AG09309 (cell line): ENCODE data around the gene MCRIP2.

Source experiments
- DNase-seq: peaks from one replicate; pipeline ENCODE4 v3.0.0-alpha.2; 2010; ENCODE audit warnings: low read depth
- H3K4me3 ChIP-seq: 2 replicates; pipeline ENCODE4 v1.5.1; 2011; ENCODE audit warnings: mild to moderate bottlenecking, low read depth, low read length, moderate library complexity; ENCODE audit not compliant: control insufficient read depth
- CTCF ChIP-seq: IDR thresholded peaks from 2 replicates; pipeline ENCODE4 v1.5.1; 2011; ENCODE audit warnings: mild to moderate bottlenecking, low read depth, low read length, inconsistent platforms; ENCODE audit not compliant: insufficient read depth, control insufficient read depth; ENCODE audit errors: missing control alignments

Gene MCRIP2

GRCh38 chr16:632486-633335 lies 8.9 kb upstream of the MCRIP2 start:
- no peak for DNase-seq
- H3K4me3 ChIP-seq = no peak overlapping the region
- TF ChIP-seq CTCF = no peak

DNA sequence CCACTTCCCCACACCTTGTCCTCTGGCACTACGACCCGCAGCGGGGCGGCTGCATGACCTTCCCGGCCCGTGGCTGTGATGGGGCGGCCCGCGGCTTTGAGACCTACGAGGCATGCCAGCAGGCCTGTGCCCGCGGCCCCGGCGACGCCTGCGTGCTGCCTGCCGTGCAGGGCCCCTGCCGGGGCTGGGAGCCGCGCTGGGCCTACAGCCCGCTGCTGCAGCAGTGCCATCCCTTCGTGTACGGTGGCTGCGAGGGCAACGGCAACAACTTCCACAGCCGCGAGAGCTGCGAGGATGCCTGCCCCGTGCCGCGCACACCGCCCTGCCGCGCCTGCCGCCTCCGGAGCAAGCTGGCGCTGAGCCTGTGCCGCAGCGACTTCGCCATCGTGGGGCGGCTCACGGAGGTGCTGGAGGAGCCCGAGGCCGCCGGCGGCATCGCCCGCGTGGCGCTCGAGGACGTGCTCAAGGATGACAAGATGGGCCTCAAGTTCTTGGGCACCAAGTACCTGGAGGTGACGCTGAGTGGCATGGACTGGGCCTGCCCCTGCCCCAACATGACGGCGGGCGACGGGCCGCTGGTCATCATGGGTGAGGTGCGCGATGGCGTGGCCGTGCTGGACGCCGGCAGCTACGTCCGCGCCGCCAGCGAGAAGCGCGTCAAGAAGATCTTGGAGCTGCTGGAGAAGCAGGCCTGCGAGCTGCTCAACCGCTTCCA lies 8.1 kb upstream of the MCRIP2 start:
- DNase-seq = no peak
- no peak overlapping the region for H3K4me3 ChIP-seq
- TF ChIP-seq CTCF = no peak

DNA sequence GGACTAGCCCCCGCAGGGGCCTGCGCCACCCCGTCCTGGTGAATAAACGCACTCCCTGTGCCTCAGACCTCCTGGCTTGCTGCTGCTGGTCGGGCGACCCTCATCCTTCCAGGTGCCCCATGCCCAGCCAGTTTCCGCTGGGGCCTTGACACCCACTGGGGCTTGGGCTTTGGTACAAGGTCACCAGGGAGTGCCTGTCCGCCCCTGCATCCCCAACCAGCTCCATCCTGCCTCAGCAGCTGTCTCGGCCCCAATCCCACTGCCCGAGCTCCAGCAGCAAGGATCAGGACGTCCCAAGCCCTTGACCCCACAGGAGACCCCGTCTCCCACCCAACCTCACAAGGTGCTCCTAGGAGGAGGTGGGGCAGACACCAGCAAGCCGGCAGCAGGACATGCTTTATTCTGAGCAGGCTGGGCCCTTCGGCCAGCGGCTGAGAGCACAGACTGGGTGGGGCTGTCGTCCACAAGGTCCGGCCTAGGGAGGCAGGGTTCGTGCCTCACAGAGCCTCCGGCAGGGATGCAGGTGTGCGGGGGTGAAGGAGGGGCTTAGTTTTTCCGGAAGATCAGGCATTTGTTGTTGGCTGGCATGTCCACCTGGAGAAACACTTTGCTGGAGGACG lies 7.5 kb upstream of the MCRIP2 start:
- no peak overlapping the region for H3K4me3 ChIP-seq
- no peak for DNase-seq
- no peak for TF ChIP-seq CTCF

DNA sequence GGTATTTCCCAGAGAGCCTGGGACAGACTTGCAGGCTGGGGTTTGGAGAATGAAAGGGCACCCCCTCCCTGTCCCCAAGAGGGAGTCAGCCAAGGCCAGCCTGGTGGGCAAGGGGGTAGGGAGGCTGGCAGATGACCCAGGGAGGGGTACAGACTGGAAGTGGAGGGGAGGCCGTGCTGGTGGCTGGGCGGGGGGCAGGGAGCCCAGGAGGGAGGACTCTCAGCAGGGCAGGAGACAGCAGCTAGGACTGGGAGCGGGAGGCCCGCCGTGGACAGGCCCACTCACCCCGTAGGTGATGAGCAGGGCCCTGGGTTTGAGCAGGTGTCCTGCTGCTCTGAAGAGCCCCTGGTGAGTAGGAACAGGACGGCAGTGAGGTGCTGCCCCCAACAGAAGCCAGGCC lies 6.6 kb upstream of the MCRIP2 start:
- peak overlapping the region; percentile 78 for H3K4me3 ChIP-seq
- no peak for DNase-seq
- TF ChIP-seq CTCF = no peak

GRCh38 chr16:635573-636205 lies 5.9 kb upstream of the MCRIP2 start:
- no peak for DNase-seq
- no peak for TF ChIP-seq CTCF
- peak overlapping the region; percentile 78 for H3K4me3 ChIP-seq
